Natural killer cell treated with Interleukin-12 subunit alpha and Interleukin-12 subunit beta and Interleukin-15 and Interleukin-18, amount 100 ng/mL, for 72 hours (primary cell): ENCODE data around the gene TSPAN18. TPM values are rescaled to one million over a fixed set of nuclear protein-coding genes. Genes with fewer than 3 reads are reported as not detected.
"Not testable (repeated sequence)": the region's sequence is repeated elsewhere in the genome, so short reads cannot be mapped to it uniquely, and the experiment has no call there.

ENCODE experiments used
- ATAC-seq, 2 donors: fragments of 150-1000 bp; cut with Tn5 transposase in 1 of 2; sonication (Bioruptor Pico), chemical (Tn5 transposase) in 1 of 2; 2 replicates each; pipeline ENCODE4 v1.10.0; 2021
- DNase-seq: peaks from one replicate; pipeline ENCODE4 v3.0.0; 2022; ENCODE audit warnings: low spot score
- H3K27ac Mint-ChIP-seq, 2 donors: 1 replicate in 1 of 2; 2 replicates in 1 of 2; pipeline ENCODE4 v1.8.0; 2022; ENCODE audit warnings: mixed read lengths in 2 of 2, mild to moderate bottlenecking in 1 of 2, moderate library complexity in 1 of 2
- H3K27me3 Mint-ChIP-seq, 2 donors: 1 replicate in 1 of 2; 2 replicates in 1 of 2; pipeline ENCODE4 v1.8.0; 2022; ENCODE audit warnings: mixed read lengths in 2 of 2
- H3K36me3 Mint-ChIP-seq: one replicate; pipeline ENCODE4 v1.8.0; 2022; ENCODE audit warnings: mixed read lengths
- H3K4me1 Mint-ChIP-seq, 2 donors: 1 replicate in 1 of 2; 2 replicates in 1 of 2; pipeline ENCODE4 v1.8.0; 2022; ENCODE audit warnings: low read depth in 2 of 2, mixed read lengths in 2 of 2, mild to moderate bottlenecking in 1 of 2
- H3K4me3 Mint-ChIP-seq: one replicate; pipeline ENCODE4 v1.8.0; 2022; ENCODE audit warnings: mixed read lengths
- H3K9me3 Mint-ChIP-seq: 2 replicates; pipeline ENCODE4 v1.8.0; 2022; ENCODE audit warnings: mixed read lengths
- total RNA-seq, 2 donors: library from RNA; stranded (reverse); gene quantifications; one replicate each; pipeline ENCODE4 v1.2.3, GENCODE V29; 2022

The TSPAN18 gene
- total RNA-seq, 2 donors from 2014 or later, result 0.26 to 0.64 TPM

DNA sequence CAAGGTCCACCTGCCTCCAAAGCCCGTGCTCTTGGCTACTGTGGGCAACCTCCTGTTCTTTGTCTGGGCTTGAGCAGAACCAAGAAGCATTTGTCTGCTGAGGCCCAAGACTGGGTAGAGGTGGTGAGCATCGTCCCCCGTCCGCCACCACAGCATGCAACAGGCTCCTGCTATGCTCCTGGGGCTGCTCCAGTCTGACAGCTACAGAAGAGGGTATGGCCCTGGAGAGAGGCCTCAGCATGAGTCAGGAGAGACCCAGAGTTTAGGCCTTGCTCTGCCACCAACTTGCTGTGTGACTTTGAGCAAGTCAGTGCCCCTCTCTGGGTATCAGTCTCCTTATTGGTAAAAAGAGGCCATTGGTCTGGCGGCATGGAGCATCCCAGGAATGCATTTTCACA, 132.8 kb downstream of the TSPAN18 start:
- H3K4me1 Mint-ChIP-seq, result peaks cover 38 to 50% of the 10 kb centered on the region in 2 donors
- no peak for DNase-seq
- no peak overlapping the region for H3K4me3 Mint-ChIP-seq
- peaks cover 3% of the 10 kb centered on the region for H3K9me3 Mint-ChIP-seq
- no peak for ATAC-seq
- peaks cover 51 to 70% of the 10 kb centered on the region in 2 donors for H3K27me3 Mint-ChIP-seq
- no peaks in the 10 kb centered on the region for H3K36me3 Mint-ChIP-seq
- H3K27ac Mint-ChIP-seq, result no peak overlapping the region

DNA sequence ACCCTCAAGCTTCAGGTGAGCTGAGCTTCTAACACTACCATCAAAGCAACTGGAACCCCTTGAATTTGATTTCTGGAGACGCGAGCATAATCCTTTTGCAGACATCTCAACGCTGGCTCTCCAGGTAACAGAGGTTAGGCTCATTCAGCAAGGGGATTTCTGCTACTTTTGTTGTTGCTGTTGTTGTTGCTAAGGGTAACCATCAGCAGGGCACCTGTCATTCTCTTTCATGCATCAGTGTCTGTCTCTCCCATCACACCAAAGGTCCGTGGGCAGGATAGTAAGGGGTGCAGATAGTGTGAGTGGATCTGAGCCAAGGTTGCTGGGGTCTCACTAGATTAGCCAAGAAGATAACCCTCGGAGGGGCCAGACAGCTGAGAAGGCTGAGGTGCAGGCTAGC, 133.6 kb downstream of the TSPAN18 start:
- ATAC-seq (no peak), DNase-seq (no peak)
- Mint-ChIP-seq H3K36me3 (no peaks in the 10 kb centered on the region), H3K9me3 (peaks cover 3% of the 10 kb centered on the region), H3K27me3 (peaks cover 57 to 78% of the 10 kb centered on the region in 2 donors), H3K27ac (peak overlapping the region in 1 of 2 donors; percentile 60), H3K4me3 (no peak overlapping the region), H3K4me1 (peaks cover 37 to 47% of the 10 kb centered on the region in 2 donors)

DNA sequence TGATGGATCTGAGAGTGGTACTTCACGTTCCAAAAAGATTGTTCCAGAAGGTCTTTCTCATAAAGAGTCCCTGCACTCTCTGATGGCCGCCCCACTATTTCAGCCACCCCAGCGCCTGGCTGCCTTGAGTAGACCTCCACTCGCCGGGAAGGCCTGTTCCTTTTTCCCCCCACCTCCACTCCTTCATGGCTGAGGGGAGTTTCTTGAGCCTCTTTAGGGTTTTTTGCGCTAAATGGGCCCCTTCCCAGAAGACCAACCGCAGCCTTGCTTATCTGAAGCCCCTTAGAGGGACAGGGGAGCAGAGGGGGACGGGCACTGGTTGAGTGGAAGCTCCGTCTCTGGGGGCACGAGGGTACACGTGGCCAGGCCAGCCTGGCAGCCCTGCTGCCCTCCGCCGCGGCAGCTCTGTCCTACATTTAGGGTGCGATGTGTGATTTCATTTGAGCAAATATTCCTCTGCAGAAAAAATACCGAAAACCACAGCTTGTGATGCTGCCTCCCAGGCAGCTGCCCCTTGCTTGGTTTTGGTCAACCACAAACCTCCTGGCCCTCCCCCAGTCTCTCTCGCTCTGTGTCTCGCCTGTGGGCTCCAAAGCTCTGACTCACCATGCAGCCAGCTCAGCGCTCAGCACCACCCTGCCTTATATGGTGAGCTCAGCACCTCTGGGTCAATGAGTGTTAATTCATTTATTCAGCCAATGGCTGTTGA, 135.2 kb downstream of the TSPAN18 start:
- peak overlapping the region; percentile 52 for H3K4me3 Mint-ChIP-seq
- DNase-seq (peak; percentile 95), ATAC-seq (peak; percentile 100)
- H3K36me3 Mint-ChIP-seq, result no peaks in the 10 kb centered on the region
- H3K4me1 Mint-ChIP-seq, result peaks cover 29 to 32% of the 10 kb centered on the region in 2 donors
- H3K9me3 Mint-ChIP-seq, result peaks cover 3% of the 10 kb centered on the region
- H3K27ac Mint-ChIP-seq, result peak overlapping the region; percentile 60 to 90
- peaks cover 49 to 72% of the 10 kb centered on the region in 2 donors for H3K27me3 Mint-ChIP-seq

DNA sequence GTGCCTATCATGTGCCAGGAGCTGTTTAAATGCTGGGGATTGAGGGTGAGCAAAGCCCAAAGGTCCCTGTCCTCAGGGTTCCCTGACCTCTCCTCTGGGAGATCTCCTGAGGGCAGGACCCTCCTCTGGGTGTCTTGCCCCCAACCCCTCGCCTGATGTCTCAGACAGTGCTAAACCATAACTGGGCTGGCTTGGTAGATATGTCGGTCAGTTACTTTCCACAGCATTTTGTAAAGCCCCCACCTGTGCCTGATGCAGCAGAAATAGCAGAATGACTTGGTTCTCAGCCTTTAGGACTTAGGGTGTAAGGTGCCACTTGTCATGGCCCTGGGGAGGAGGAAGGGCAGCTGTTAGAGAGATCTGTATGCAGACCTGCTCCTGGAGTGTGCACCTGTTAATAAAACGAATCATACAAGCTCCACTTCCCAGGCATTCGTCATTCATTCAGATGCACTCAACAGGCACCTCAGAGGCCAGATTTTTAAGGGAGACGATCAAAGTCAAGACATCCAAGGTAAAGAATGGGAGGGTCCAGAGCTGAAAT, 135.9 kb downstream of the TSPAN18 start:
- H3K4me3 Mint-ChIP-seq, result peak overlapping the region; percentile 52
- no peak for ATAC-seq
- no peaks in the 10 kb centered on the region for H3K36me3 Mint-ChIP-seq
- peaks cover 29 to 32% of the 10 kb centered on the region in 2 donors for H3K4me1 Mint-ChIP-seq
- H3K27ac Mint-ChIP-seq, result peak overlapping the region; percentile 60 to 90
- H3K9me3 Mint-ChIP-seq, result peaks cover 3% of the 10 kb centered on the region
- peaks cover 48 to 71% of the 10 kb centered on the region in 2 donors for H3K27me3 Mint-ChIP-seq
- no peak for DNase-seq

DNA sequence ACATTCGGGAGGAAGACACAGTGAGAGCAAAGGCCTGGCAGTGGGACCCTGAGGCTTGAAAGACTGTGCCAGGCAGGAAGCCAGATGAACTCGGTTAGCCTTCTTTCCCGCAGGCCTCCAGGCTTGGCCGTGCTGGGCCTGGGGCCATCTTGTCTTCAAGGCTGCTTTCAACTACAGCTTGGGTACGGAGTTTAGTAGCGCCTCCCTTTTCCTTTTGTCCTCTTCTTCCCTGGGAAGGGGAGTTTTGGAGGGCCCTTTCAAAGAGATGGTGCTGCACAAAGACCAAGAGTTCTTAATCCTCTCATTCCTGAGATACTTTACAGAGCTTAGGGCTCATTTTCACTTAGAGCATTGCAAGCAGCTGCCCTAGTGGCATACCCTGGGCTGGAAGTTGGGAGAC, 136.5 kb downstream of the TSPAN18 start:
- peak overlapping the region in 1 of 2 donors; percentile 60 for H3K27ac Mint-ChIP-seq
- H3K4me3 Mint-ChIP-seq, result no peak overlapping the region
- peaks cover 3% of the 10 kb centered on the region for H3K9me3 Mint-ChIP-seq
- ATAC-seq, result no peak
- peaks cover 46 to 71% of the 10 kb centered on the region in 2 donors for H3K27me3 Mint-ChIP-seq
- peaks cover 29 to 32% of the 10 kb centered on the region in 2 donors for H3K4me1 Mint-ChIP-seq
- H3K36me3 Mint-ChIP-seq, result no peaks in the 10 kb centered on the region
- DNase-seq, result no peak

DNA sequence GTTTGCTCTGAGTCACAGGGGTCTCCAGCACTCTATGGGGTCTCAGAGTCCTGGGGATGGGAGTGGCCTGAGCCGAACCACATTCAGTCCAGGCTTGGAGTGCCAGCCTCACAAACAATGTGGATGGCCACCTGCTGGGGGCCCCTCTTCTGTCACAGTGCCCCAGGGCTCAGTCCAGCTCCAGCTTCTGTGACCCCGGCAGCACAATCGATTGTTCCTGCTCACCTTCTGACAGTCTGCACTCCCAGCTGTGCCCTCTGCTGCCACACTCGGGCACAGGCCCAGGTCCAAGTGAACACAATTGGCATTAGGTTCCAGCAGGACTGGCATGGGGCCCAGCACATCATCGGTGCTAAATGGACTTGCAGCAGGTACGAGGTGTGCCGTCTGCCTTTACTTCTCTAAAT, 139.1 kb downstream of the TSPAN18 start:
- Mint-ChIP-seq H3K27me3 (peaks cover 39 to 48% of the 10 kb centered on the region in 2 donors), H3K4me3 (no peak overlapping the region), H3K9me3 (peaks cover 6% of the 10 kb centered on the region), H3K4me1 (peaks cover 34 to 36% of the 10 kb centered on the region in 2 donors), H3K27ac (no peak overlapping the region), H3K36me3 (no peaks in the 10 kb centered on the region)
- DNase-seq (no peak), ATAC-seq (no peak)

DNA sequence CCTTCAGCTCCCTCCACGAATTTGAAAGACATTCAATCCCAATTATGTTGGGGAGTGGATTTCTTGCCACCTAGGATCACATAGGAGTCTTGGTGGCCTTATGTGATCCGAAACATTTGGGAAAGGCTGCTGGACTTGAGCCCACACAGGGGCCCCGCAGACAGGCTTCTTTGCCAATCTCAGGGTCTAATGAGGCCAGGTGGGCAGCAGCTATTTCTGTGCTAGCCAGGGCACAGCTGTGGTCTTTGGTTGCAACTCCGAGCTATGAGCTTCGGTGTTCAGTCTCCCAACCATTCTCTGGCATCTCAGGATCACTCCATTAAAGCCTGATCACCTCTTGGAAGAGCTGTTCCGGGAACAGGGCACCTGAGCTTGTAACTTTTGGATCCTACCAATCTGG, 139.5 kb downstream of the TSPAN18 start:
- Mint-ChIP-seq H3K27me3 (peaks cover 38 to 44% of the 10 kb centered on the region in 2 donors), H3K4me3 (no peak overlapping the region), H3K4me1 (peaks cover 31 to 33% of the 10 kb centered on the region in 2 donors), H3K9me3 (peaks cover 6% of the 10 kb centered on the region), H3K27ac (no peak overlapping the region), H3K36me3 (no peaks in the 10 kb centered on the region)
- ATAC-seq (no peak), DNase-seq (no peak)

DNA sequence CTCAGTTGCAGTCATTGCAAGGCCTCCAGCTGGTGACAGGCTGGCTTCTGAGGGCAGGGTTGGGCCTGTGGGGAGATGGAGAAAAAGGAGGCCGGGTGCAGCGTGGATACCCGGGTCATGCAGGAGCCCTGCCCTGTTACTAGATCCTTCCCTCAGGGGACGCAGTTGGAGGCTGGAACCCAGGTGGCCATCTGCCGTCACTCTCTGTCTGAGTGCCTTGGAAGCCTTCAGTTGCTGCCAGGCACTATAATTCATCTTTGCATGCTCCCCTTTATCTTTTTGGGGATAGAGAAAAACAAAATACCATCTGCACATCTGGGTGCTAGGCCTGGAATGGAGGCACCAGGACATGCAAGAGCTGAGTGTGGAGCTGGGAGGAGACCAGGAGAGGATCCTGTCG, 141.3 kb downstream of the TSPAN18 start:
- H3K4me1 Mint-ChIP-seq, result peaks cover 14 to 16% of the 10 kb centered on the region in 2 donors
- H3K9me3 Mint-ChIP-seq, result peaks cover 2% of the 10 kb centered on the region
- peaks cover 36 to 38% of the 10 kb centered on the region in 2 donors for H3K27me3 Mint-ChIP-seq

DNA sequence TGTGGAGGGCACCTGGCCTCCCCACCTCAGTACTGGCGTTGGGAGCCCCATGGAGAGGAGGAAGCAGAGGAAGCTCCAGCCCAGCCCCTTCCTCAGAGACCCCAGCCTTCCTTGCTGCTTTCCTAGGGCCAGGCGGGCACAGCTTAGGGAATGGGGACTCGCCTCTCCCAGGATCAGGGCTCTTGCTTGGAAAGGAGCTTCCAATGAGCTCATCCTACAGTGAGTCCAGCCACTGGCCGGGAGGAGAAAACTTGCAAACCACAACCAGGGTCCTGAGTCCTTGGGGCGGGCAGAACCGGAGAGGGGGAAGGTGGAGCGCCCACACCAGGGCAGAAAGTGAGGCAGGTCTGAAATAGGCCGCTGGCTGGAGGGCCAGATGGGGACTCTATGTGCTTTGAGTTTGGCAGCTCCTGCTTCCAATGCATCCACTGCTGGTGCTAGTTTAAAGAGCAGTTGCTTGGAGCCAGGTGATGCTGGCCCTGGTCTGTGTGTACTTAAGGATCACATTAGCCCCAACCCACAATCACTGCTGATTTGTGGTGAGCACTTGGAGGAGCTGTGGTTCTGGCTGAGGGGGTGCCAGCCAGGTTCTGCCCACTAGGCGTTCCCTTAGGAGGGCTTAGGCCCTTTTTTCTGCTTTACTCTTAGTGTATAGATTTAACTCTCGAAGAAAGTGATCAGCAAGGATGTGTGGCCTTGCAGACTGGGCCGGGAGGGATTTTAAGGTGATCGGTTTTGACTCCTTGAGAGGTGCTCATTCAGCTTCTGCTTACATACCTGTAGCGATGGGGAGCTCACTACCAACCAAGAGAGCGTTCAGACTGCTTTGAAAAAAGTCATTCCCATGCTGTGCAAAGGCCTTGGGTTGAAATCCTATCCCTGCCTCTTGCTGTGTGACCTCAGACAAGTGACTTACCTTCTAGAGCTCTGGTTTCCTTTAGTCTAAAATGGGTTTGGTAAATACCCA, 142.0 kb downstream of the TSPAN18 start:
- H3K27ac Mint-ChIP-seq, result peak overlapping the region in 1 of 2 donors; percentile 56
- H3K36me3 Mint-ChIP-seq, result no peaks in the 10 kb centered on the region
- H3K9me3 Mint-ChIP-seq, result peaks cover 2% of the 10 kb centered on the region
- no peak for ATAC-seq
- DNase-seq, result no peak
- peaks cover 10 to 11% of the 10 kb centered on the region in 2 donors for H3K4me1 Mint-ChIP-seq
- H3K4me3 Mint-ChIP-seq, result no peak overlapping the region
- peaks cover 29 to 35% of the 10 kb centered on the region in 2 donors for H3K27me3 Mint-ChIP-seq

More for the DNA sequence above, 141.3 kb downstream of the TSPAN18 start:
- Mint-ChIP-seq H3K36me3 (no peaks in the 10 kb centered on the region), H3K27ac (peak overlapping the region in 1 of 2 donors; percentile 56), H3K4me3 (no peak overlapping the region)
- no peak for ATAC-seq
- DNase-seq, result no peak

DNA sequence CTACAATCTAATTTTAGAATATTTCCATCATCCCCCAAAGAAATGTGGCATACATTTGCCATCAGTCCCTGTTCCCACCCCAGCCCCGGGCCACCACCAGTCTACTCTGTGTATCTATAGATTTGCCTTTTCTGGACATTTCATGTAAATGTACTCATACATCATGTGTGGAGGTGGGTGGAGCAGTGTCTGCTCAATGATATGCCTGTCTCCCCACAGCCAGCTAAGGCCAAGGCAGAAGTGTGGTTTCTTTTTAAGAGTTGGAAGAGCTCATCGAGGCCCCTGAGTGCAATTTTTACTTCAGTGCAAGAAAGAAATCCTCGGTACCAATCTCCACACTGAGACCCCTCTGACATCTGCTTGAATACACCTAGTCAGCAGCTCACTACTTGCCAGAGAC, 143.4 kb downstream of the TSPAN18 start:
- peaks cover 2% of the 10 kb centered on the region for H3K9me3 Mint-ChIP-seq
- H3K36me3 Mint-ChIP-seq, result no peaks in the 10 kb centered on the region
- H3K4me3 Mint-ChIP-seq, result no peak overlapping the region
- peaks cover 22 to 33% of the 10 kb centered on the region in 2 donors for H3K27me3 Mint-ChIP-seq
- DNase-seq, result no peak
- H3K27ac Mint-ChIP-seq, result no peak overlapping the region
- H3K4me1 Mint-ChIP-seq, result peaks cover 10 to 11% of the 10 kb centered on the region in 2 donors
- no peak for ATAC-seq

DNA sequence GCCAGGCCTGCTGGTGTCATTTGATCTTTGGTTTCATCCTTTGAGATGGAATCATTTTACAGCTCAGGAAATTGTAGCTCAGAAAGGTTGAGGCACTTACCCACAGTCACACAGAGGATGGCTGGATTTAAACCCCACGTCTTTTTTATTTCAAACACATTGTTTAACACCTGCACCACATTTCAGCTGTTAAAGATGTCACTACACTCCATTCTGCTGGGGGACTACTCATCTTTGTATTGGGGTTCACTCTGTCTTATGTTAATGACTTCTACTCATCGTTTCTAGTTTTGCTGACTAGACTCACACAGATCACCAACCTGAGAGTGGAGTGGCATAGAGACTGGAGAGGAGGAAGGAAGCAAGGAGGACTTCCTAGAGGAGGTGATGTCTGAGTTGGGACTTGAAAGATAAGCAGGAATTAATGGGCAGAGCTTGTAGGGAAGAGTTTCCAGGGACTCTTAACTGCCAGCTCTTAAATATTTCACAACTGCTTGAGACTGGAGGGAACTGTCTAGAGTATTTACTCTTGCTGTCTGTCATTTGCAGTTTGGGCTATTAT, 143.9 kb downstream of the TSPAN18 start:
- Mint-ChIP-seq H3K27me3 (peaks cover 21 to 36% of the 10 kb centered on the region in 2 donors), H3K27ac (no peak overlapping the region), H3K9me3 (peaks cover 2% of the 10 kb centered on the region), H3K4me1 (peaks cover 10 to 11% of the 10 kb centered on the region in 2 donors), H3K36me3 (no peaks in the 10 kb centered on the region), H3K4me3 (no peak overlapping the region)
- ATAC-seq (no peak), DNase-seq (no peak)

DNA sequence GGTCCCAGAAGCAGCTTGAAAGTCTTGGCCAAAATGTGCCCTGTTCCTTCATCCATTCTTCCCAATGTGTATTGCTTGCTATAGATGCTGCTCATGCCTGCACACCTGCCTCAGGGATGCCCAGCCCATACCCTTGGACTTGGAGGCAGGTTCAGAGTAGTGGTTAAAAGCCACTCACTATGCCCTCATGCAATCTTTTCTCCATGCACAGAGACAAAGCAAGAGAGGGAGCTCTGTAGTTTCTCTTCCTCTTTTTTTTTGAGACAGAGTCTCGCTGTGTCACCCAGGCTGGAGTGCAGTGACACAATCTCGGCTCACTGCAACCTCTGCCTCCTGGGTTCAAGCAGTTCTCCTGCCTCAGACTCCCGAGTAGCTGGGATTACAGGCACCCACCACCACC, 144.9 kb downstream of the TSPAN18 start:
- H3K9me3 Mint-ChIP-seq, H3K27ac Mint-ChIP-seq, H3K36me3 Mint-ChIP-seq, DNase-seq, H3K4me3 Mint-ChIP-seq, ATAC-seq: not testable (repeated sequence)
- H3K4me1 Mint-ChIP-seq, result peaks cover 10 to 11% of the 10 kb centered on the region in 2 donors
- peaks cover 15 to 32% of the 10 kb centered on the region in 2 donors for H3K27me3 Mint-ChIP-seq

DNA sequence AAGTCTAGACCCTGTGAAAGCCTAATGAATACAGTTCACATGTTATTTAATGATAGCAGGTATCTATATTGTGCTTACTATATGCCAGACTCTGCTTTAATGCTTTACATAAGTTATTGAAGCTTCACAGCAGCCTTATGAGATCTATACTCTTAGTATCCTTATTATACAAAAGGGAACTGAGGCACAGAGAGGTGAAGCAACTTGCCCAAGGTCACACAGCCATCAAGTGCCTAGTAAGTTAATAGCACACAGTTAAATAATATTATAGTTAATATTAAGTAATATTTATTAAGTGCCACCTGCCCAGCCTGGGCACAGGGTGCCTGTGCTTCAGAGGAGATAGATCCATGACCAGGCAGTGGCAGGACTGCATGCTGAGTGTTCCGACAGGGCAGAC, 145.8 kb downstream of the TSPAN18 start:
- no peak overlapping the region for H3K4me3 Mint-ChIP-seq

More for the DNA sequence above, 145.8 kb downstream of the TSPAN18 start:
- no peak for DNase-seq
- Mint-ChIP-seq H3K4me1 (peaks cover 10 to 11% of the 10 kb centered on the region in 2 donors), H3K27ac (no peak overlapping the region), H3K9me3 (peaks cover 2% of the 10 kb centered on the region), H3K27me3 (peaks cover 10 to 30% of the 10 kb centered on the region in 2 donors), H3K36me3 (no peaks in the 10 kb centered on the region)
- ATAC-seq, result no peak
